K562 (cell line): ENCODE results near the gene MEF2C. TPM values are rescaled to one million over a fixed set of nuclear protein-coding genes. Genes with fewer than 3 reads are reported as not detected.

Experiments
- ATAC-seq: fragments of 200-7000 bp; cut with Tn5 transposase; 3 replicates; pipeline ENCODE4 v1.9.1; 2020; ENCODE audit warnings: moderate library complexity
- BruUV-seq: library from RNA; stranded (reverse); fragments of 400-500 nt; replicated peaks from 2 replicates; lab custom pipeline; 2021; lab: Mats Ljungman, UMichigan
- CTCF ChIA-PET: fragments of 300-600 bp; formaldehyde crosslinking; extraction: SDS; loops from one replicate; lab custom pipeline; 2021; ENCODE audit warnings: low intra/inter-chr PET ratio; lab: Yijun Ruan, JAX
- POLR2A ChIA-PET: fragments of 300-600, 350-650 bp; sonication (Branson Sonifier 250); formaldehyde crosslinking; extraction: SDS; loops from one replicate; lab custom pipeline; 2021; ENCODE audit warnings: antibody characterized with exemption, inconsistent platforms; lab: Yijun Ruan, JAX
- DNase-seq, 4 experiments: peaks; one replicate each; pipeline versions ENCODE4 v3.0.0 to v3.0.0-alpha.2; 2011 to 2018; ENCODE audit warnings: low spot score in 3 of 4, mixed read lengths in 3 of 4; ENCODE audit errors: extremely low read depth in 1 of 4
- FAIRE-seq: peaks from 2 replicates; lab custom pipeline; 2011; peaks lifted over from hg19 to GRCh38; lab: Jason Lieb, UNC
- H2AFZ ChIP-seq: 2 replicates; pipeline ENCODE4 v1.6.0; 2011; ENCODE audit warnings: low read depth, low read length, control low read depth, inconsistent platforms
- H3K27ac ChIP-seq: fragments of 200-600 bp; 3 replicates; pipeline ENCODE4 v1.8.0; 2011; ENCODE audit warnings: low read depth, mild to moderate bottlenecking, control low read depth, inconsistent platforms, low read length, moderate library complexity, mixed read lengths; ENCODE audit errors: extremely low read depth
- H3K27me3 ChIP-seq, 2 experiments: fragments of 300-600 bp in 1 of 2; 2 replicates in 1 of 2; 3 replicates in 1 of 2; pipeline versions ENCODE4 v1.6.0 to v1.8.0; 2011; ENCODE audit warnings: inconsistent platforms in 2 of 2, low read length in 2 of 2, mild to moderate bottlenecking in 1 of 2, mixed read lengths in 1 of 2, moderate library complexity in 1 of 2; ENCODE audit not compliant: control insufficient read depth in 2 of 2, insufficient read depth in 2 of 2
- H3K36me3 ChIP-seq: fragments of 300-600 bp; 3 replicates; pipeline ENCODE4 v1.8.0; 2011; ENCODE audit warnings: mild to moderate bottlenecking, low read length, inconsistent platforms; ENCODE audit not compliant: control insufficient read depth, insufficient read depth
- H3K4me1 ChIP-seq, 2 experiments: fragments of 200-600 bp in 1 of 2; replicated peaks in 1 of 2; 2 replicates in 1 of 2; 3 replicates in 1 of 2; pipeline versions ENCODE4 v1.5.1 to v1.8.0; 2011; ENCODE audit warnings: inconsistent platforms in 2 of 2, low read length in 2 of 2, mild to moderate bottlenecking in 1 of 2, mixed read lengths in 1 of 2, moderate library complexity in 1 of 2; ENCODE audit not compliant: control insufficient read depth in 2 of 2, insufficient read depth in 2 of 2
- H3K4me2 ChIP-seq: 2 replicates; pipeline ENCODE4 v1.6.1; 2011; ENCODE audit warnings: low read length, control low read depth, inconsistent platforms, mixed read lengths; ENCODE audit not compliant: insufficient read depth
- H3K4me3 ChIP-seq: fragments of 200-600 bp; sonication (generic), shearing (Covaris generic); 2 replicates; pipeline ENCODE4 v1.5.1; 2016; ENCODE audit warnings: control low read depth, inconsistent platforms
- H3K79me2 ChIP-seq: fragments of 200-600 bp; 3 replicates; pipeline ENCODE4 v1.8.0; 2011; ENCODE audit warnings: low read length, inconsistent platforms; ENCODE audit not compliant: control insufficient read depth, insufficient read depth
- H3K9ac ChIP-seq, 2 experiments: 2 replicates each; pipeline versions ENCODE4 v1.6.0 to v1.6.1; 2011; ENCODE audit warnings: low read depth in 2 of 2, low read length in 2 of 2, control low read depth in 1 of 2, inconsistent platforms in 1 of 2, mild to moderate bottlenecking in 1 of 2, mixed read lengths in 1 of 2; ENCODE audit not compliant: insufficient read depth in 1 of 2
- H3K9me1 ChIP-seq: one replicate; pipeline ENCODE4 v1.6.0; 2011; ENCODE audit warnings: inconsistent platforms, mild to moderate bottlenecking, low read length, moderate library complexity; ENCODE audit not compliant: control insufficient read depth, insufficient read depth
- H3K9me3 ChIP-seq: replicated peaks from 2 replicates; pipeline ENCODE4 v1.5.1; 2011; ENCODE audit warnings: low read depth, low read length, inconsistent platforms; ENCODE audit not compliant: control insufficient read depth, insufficient read depth
- H4K20me1 ChIP-seq: replicated peaks from 2 replicates; pipeline ENCODE4 v1.6.1; 2011; ENCODE audit warnings: low read length, inconsistent platforms, mixed read lengths; ENCODE audit not compliant: control insufficient read depth, insufficient read depth
- ARID3B ChIP-seq: fragments of 250-450 bp; sonication (Bioruptor Pico); IDR thresholded peaks from 2 replicates; pipeline ENCODE4 v1.4.0; 2020; ENCODE audit warnings: borderline replicate concordance
- HNRNPH1 ChIP-seq: fragments of 200-400 bp; formaldehyde crosslinking; optimal IDR thresholded peaks from 2 replicates; pipeline ENCODE3; 2017; ENCODE audit warnings: low read depth, mild to moderate bottlenecking, low read length, moderate library complexity
- JUN ChIP-seq, 2 experiments: sonication (generic) in 1 of 2; formaldehyde crosslinking in 1 of 2; IDR thresholded peaks; 2 replicates each; pipeline versions ENCODE4 v1.6.1 to v1.8.0; 2012 to 2022; ENCODE audit warnings: borderline replicate concordance in 2 of 2, mild to moderate bottlenecking in 2 of 2, improper control_type of control experiment in 1 of 2, low read depth in 1 of 2, low read length in 1 of 2, missing genetic modification reagents in 1 of 2
- MAZ ChIP-seq, 2 experiments: fragments of 450-650 bp in 1 of 2; sonication (generic) in 1 of 2; formaldehyde crosslinking; IDR thresholded peaks in 1 of 2; conservative IDR thresholded peaks in 1 of 2; 2 replicates each; pipeline versions ENCODE4 v1.4.0 to v1.5.0; 2020; ENCODE audit warnings: mild to moderate bottlenecking in 1 of 2, missing genetic modification reagents in 1 of 2
- PRPF4 ChIP-seq: fragments of 200-400 bp; formaldehyde crosslinking; IDR thresholded peaks from one replicate; pipeline ENCODE4 v1.6.1; 2017; ENCODE audit warnings: low read length, low read depth, mild to moderate bottlenecking; ENCODE audit not compliant: insufficient read depth, poor library complexity, severe bottlenecking
- RAD51 ChIP-seq: fragments of 450-650 bp; IDR thresholded peaks from 2 replicates; pipeline ENCODE4 v1.7.1; 2016; ENCODE audit warnings: low read depth, mild to moderate bottlenecking, borderline replicate concordance
- SMAD4 ChIP-seq: fragments of 250-450 bp; sonication (Bioruptor Pico); conservative IDR thresholded peaks from 2 replicates; pipeline ENCODE4 v1.8.0; 2021; ENCODE audit warnings: inconsistent platforms, mild to moderate bottlenecking, moderate library complexity
- YBX1 ChIP-seq: fragments of 450-650 bp; IDR thresholded peaks from 2 replicates; pipeline ENCODE4 v1.7.1; 2016; ENCODE audit warnings: mild to moderate bottlenecking
- WGBS: fragments of 100-300 bp; shearing (Covaris generic); methylation state at CpG from one replicate; pipeline ENCODE4 v1.1.6; 2016; ENCODE audit warnings: low coverage, mixed read lengths; ENCODE audit not compliant: insufficient coverage; ENCODE audit errors: missing lambda C conversion rate; 5-methylcytosine and 5-hydroxymethylcytosine counted together
- in situ Hi-C: fragments of 300-500 bp; cut with MboI; formaldehyde crosslinking; loops from 4 replicates; pipeline ENCODE4 v1.15.0; 2018; ENCODE audit warnings: inconsistent platforms, mixed read lengths
- intact Hi-C: fragments of 100-400 bp; cut with micrococcal nuclease; formaldehyde crosslinking; loops from 2 replicates; pipeline ENCODE4 v1.14.2; 2022
- polyA plus RNA-seq, 8 experiments: library from polyadenylated mRNA; depleted of rRNA in 4 of 8; stranded (reverse) in 5 of 8; unstranded in 3 of 8; fragments of >200 nt; fragmentation: Nextera tagmentation in 2 of 8; fragmentation: Illumina TruSeq in 1 of 8; extraction: Ambion mirVana in 2 of 8; extraction: Trizol in 1 of 8; gene quantifications; 2 replicates each; pipeline versions ENCODE4 v1.2.1 to v1.2.3, GENCODE V29; 2011 to 2014; ENCODE audit warnings: inconsistent platforms in 1 of 8, missing spikeins in 1 of 8
- total RNA-seq, 7 experiments: library from RNA; depleted of rRNA in 6 of 7; stranded (reverse); fragments of >200 nt in 6 of 7; fragmentation: Illumina TruSeq in 2 of 7; extraction: Trizol in 2 of 7; gene quantifications; 2 replicates each; pipeline versions ENCODE4 v1.2.1 to v1.2.3, GENCODE V29; 2011 to 2021; ENCODE audit warnings: low replicate concordance in 1 of 7
- TF ChIP-seq, protein P1 (sequence below): fragments of 450-650 bp; IDR thresholded peaks from 2 replicates; pipeline ENCODE4 v1.6.1; 2017; ENCODE audit warnings: antibody characterized with exemption, mild to moderate bottlenecking
- TF ChIP-seq, protein P2 (sequence below), 2 experiments: fragments of 450-650 bp in 1 of 2; IDR thresholded peaks; 2 replicates each; pipeline ENCODE4 v1.6.1; 2011 to 2017; ENCODE audit warnings: low read depth in 2 of 2, antibody characterized with exemption in 1 of 2, borderline replicate concordance in 1 of 2, low read length in 1 of 2, mild to moderate bottlenecking in 1 of 2, mixed read lengths in 1 of 2; ENCODE audit not compliant: control insufficient read depth in 1 of 2

Gene MEF2C
- total and polyA plus RNA-seq, 9 of the 15 experiments (the other 6 are each of a cell fraction or from before 2014, with no cell fraction given): 25.1 to 67.8 (median 58.3) TPM

DNA sequence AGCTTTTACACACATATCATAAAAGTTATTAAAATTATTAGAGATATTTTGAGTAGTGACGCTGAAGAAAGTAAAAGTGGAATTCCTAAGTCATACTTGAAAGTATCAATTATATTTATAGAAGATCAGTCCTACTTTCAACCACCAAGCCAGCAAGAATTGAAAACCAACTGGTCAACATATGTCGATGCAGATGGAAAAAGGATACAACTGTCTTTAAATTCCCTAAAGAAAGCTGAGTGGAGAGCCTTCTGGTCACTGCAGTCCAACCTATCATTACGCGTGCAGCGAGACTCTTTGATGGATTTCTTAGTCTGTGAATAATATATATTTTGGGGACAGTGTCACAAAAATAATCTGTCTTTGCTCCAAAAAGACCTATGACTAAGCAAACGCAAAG is 15.3 kb downstream of the MEF2C start (continued):
- TF ChIP-seq RAD51 (no peak), HNRNPH1 (no peak), ARID3B (CRISPR knock-in tag) (no peak), JUN (IDR thresholded peaks at IDR 0.05; ENCODE audit: borderline replicate concordance, low read depth, low read length) (no peak), JUN (CRISPR knock-in tag; IDR thresholded peaks at IDR 0.05; ENCODE audit: borderline replicate concordance) (no peak), MAZ (CRISPR knock-in tag; conservative IDR thresholded peaks at IDR 0.05 in 1 of 2, IDR thresholded peaks at IDR 0.05 in 1 of 2) (no peak), SMAD4 (CRISPR knock-in tag) (no peak), PRPF4 (no peak)

GRCh38 chr5:88863523-88863922 is 19.5 kb downstream of the MEF2C start:
- Histone ChIP-seq H3K36me3 (peaks cover 16% of the 10 kb centered on the region; the same call in 2 of the 3 replicates), H3K27ac (no peak overlapping the region), H3K9me1 (no peaks in the 10 kb centered on the region), H3K4me1 (no peaks in the 10 kb centered on the region), H3K27me3 (no peaks in the 10 kb centered on the region), H3K9me3 (no peaks in the 10 kb centered on the region), H4K20me1 (no peaks in the 10 kb centered on the region), H3K4me2 (no peak overlapping the region), H2AFZ (no peak overlapping the region), H3K9ac (no peak overlapping the region), H3K4me3 (no peak overlapping the region), H3K79me2 (peaks cover 32% of the 10 kb centered on the region)
- ChIA-PET POLR2A (no interaction called here), CTCF (no interaction called here)
- 69% methylated on average over 4 of the region's 5 CpGs for WGBS
- intact Hi-C loops (no loop called here), in situ Hi-C loops (no loop called here)
- no peak for FAIRE-seq
- no peak for DNase-seq
- BruUV-seq: no TSS peak
- no peak for ATAC-seq
- TF ChIP-seq YBX1: no peak
- TF ChIP-seq, protein P1, sequence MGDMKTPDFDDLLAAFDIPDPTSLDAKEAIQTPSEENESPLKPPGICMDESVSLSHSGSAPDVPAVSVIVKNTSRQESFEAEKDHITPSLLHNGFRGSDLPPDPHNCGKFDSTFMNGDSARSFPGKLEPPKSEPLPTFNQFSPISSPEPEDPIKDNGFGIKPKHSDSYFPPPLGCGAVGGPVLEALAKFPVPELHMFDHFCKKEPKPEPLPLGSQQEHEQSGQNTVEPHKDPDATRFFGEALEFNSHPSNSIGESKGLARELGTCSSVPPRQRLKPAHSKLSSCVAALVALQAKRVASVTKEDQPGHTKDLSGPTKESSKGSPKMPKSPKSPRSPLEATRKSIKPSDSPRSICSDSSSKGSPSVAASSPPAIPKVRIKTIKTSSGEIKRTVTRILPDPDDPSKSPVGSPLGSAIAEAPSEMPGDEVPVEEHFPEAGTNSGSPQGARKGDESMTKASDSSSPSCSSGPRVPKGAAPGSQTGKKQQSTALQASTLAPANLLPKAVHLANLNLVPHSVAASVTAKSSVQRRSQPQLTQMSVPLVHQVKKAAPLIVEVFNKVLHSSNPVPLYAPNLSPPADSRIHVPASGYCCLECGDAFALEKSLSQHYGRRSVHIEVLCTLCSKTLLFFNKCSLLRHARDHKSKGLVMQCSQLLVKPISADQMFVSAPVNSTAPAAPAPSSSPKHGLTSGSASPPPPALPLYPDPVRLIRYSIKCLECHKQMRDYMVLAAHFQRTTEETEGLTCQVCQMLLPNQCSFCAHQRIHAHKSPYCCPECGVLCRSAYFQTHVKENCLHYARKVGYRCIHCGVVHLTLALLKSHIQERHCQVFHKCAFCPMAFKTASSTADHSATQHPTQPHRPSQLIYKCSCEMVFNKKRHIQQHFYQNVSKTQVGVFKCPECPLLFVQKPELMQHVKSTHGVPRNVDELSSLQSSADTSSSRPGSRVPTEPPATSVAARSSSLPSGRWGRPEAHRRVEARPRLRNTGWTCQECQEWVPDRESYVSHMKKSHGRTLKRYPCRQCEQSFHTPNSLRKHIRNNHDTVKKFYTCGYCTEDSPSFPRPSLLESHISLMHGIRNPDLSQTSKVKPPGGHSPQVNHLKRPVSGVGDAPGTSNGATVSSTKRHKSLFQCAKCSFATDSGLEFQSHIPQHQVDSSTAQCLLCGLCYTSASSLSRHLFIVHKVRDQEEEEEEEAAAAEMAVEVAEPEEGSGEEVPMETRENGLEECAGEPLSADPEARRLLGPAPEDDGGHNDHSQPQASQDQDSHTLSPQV: no peak
- TF ChIP-seq, protein P2, sequence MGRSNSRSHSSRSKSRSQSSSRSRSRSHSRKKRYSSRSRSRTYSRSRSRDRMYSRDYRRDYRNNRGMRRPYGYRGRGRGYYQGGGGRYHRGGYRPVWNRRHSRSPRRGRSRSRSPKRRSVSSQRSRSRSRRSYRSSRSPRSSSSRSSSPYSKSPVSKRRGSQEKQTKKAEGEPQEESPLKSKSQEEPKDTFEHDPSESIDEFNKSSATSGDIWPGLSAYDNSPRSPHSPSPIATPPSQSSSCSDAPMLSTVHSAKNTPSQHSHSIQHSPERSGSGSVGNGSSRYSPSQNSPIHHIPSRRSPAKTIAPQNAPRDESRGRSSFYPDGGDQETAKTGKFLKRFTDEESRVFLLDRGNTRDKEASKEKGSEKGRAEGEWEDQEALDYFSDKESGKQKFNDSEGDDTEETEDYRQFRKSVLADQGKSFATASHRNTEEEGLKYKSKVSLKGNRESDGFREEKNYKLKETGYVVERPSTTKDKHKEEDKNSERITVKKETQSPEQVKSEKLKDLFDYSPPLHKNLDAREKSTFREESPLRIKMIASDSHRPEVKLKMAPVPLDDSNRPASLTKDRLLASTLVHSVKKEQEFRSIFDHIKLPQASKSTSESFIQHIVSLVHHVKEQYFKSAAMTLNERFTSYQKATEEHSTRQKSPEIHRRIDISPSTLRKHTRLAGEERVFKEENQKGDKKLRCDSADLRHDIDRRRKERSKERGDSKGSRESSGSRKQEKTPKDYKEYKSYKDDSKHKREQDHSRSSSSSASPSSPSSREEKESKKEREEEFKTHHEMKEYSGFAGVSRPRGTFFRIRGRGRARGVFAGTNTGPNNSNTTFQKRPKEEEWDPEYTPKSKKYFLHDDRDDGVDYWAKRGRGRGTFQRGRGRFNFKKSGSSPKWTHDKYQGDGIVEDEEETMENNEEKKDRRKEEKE (IDR thresholded peaks at IDR 0.05; ENCODE audit: borderline replicate concordance in 1 of 2, control insufficient read depth in 1 of 2, low read depth in 2 of 2, low read length in 1 of 2): no peak
